GM18498 (cell line): ENCODE data around the gene SOX5.
"Not testable (repeated sequence)": the region's sequence is repeated elsewhere in the genome, so short reads cannot be mapped to it uniquely, and the experiment has no call there.

Experiments
- ATAC-seq: cut with Tn5 transposase; IDR thresholded peaks from one replicate; pipeline ENCODE4 v1.9.1; 2021; ENCODE audit warnings: mild to moderate bottlenecking, moderate library complexity; ENCODE audit not compliant: unreplicated experiment

SOX5 gene

GRCh38 chr12:23555825-23556207 is 393.7 kb downstream of the SOX5 start:
- no peak for ATAC-seq

- peak; percentile 51 for ATAC-seq
Observed at GRCh38 chr12:23555180-23555824, 394.2 kb downstream of the SOX5 start.

- ATAC-seq: no peak
Observed at GRCh38 chr12:23552417-23552816, 397.1 kb downstream of the SOX5 start.

GRCh38 chr12:23550753-23551152 is 398.7 kb downstream of the SOX5 start:
- no peak for ATAC-seq

- no peak for ATAC-seq
Observed at GRCh38 chr12:23548742-23549141, 400.7 kb downstream of the SOX5 start.

GRCh38 chr12:23546756-23547155 is 402.7 kb downstream of the SOX5 start:
- ATAC-seq: no peak

GRCh38 chr12:23543767-23544166 is 405.7 kb downstream of the SOX5 start:
- no peak for ATAC-seq

GRCh38 chr12:23542187-23542586 is 407.3 kb downstream of the SOX5 start:
- no peak for ATAC-seq

GRCh38 chr12:23540572-23540971 is 408.9 kb downstream of the SOX5 start:
- ATAC-seq: no peak

GRCh38 chr12:23536293-23536692 is 413.2 kb downstream of the SOX5 start:
- no peak for ATAC-seq

- ATAC-seq: no peak
Observed at GRCh38 chr12:23535441-23535840, 414.0 kb downstream of the SOX5 start.

- ATAC-seq: no peak
Observed at GRCh38 chr12:23534196-23534595, 415.3 kb downstream of the SOX5 start.

- ATAC-seq: no peak
Observed at GRCh38 chr12:23533699-23534098, 415.8 kb downstream of the SOX5 start.

- no peak for ATAC-seq
Observed at GRCh38 chr12:23533265-23533664, 416.2 kb downstream of the SOX5 start.

- no peak for ATAC-seq
Observed at GRCh38 chr12:23528316-23528715, 421.2 kb downstream of the SOX5 start.

GRCh38 chr12:23525450-23526072 is 423.9 kb downstream of the SOX5 start:
- ATAC-seq: no peak

GRCh38 chr12:23523339-23523738 is 426.1 kb downstream of the SOX5 start:
- no peak for ATAC-seq

- ATAC-seq: not testable (repeated sequence)
Observed at GRCh38 chr12:23519444-23519843, 430.0 kb downstream of the SOX5 start.

GRCh38 chr12:23515785-23516184 is 433.7 kb downstream of the SOX5 start:
- ATAC-seq: not testable (repeated sequence)

- no peak for ATAC-seq
Observed at GRCh38 chr12:23510484-23510883, 439.0 kb downstream of the SOX5 start.

GRCh38 chr12:23509832-23510231 is 439.6 kb downstream of the SOX5 start:
- not testable (repeated sequence) for ATAC-seq

GRCh38 chr12:23507785-23508184 is 441.7 kb downstream of the SOX5 start:
- ATAC-seq: not testable (repeated sequence)

GRCh38 chr12:23505736-23506135 is 443.7 kb downstream of the SOX5 start:
- not testable (repeated sequence) for ATAC-seq
